GM18505 (cell line): ENCODE results near the gene COX6B2.

Source experiments
- ATAC-seq: cut with Tn5 transposase; IDR thresholded peaks from one replicate; pipeline ENCODE4 v1.9.1; 2021; ENCODE audit not compliant: unreplicated experiment
- POLR2A ChIP-seq: IDR thresholded peaks from 4 replicates; pipeline ENCODE4 v1.6.1; 2011; ENCODE audit warnings: borderline replicate concordance; ENCODE audit not compliant: insufficient read depth, insufficient read length; ENCODE audit errors: extremely low read depth

Gene COX6B2

DNA sequence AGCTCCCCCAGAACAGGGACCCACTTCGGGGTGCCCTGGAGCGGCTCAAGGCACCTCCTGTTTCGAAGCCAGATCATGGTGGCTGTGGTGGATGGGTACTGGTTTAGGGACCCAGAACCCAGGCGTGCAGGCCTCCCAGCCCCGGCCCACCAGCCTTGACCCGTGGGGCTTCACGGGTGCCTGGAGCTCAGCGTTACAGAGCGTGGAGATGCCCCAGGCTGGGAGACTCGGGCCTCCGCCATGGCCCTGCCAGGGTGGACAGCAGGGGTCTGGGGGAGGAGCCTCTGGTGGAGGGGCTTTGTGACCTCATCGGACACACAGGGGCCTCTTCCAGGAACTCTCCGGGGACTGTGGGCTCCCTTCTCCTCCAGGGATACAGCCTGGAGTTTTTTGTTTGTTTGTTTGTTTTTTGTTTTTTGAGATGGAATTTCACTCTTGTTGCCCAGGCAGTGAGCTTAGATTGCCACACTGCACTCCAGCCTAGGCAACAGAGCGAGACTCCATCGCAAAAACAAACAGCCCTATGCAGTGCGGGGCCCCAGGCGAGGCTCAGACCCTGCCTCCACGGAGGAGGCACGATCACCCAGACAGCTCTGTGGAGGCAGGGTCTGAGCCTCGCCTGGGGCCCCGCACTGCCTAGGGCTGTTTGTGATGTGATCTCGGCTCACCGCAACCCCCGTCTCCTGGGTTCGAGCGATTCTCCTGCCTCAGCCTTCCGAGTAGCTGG is 8.6 kb upstream of the COX6B2 start, which contains the start of gene GARIN5B:
Gene GARIN5B (minus strand): TSS at position 271 of the 727 bp plus-strand sequence. CDS start 194 bp downstream, at position 77.
- no peak for ATAC-seq
- no peak for TF ChIP-seq POLR2A

DNA sequence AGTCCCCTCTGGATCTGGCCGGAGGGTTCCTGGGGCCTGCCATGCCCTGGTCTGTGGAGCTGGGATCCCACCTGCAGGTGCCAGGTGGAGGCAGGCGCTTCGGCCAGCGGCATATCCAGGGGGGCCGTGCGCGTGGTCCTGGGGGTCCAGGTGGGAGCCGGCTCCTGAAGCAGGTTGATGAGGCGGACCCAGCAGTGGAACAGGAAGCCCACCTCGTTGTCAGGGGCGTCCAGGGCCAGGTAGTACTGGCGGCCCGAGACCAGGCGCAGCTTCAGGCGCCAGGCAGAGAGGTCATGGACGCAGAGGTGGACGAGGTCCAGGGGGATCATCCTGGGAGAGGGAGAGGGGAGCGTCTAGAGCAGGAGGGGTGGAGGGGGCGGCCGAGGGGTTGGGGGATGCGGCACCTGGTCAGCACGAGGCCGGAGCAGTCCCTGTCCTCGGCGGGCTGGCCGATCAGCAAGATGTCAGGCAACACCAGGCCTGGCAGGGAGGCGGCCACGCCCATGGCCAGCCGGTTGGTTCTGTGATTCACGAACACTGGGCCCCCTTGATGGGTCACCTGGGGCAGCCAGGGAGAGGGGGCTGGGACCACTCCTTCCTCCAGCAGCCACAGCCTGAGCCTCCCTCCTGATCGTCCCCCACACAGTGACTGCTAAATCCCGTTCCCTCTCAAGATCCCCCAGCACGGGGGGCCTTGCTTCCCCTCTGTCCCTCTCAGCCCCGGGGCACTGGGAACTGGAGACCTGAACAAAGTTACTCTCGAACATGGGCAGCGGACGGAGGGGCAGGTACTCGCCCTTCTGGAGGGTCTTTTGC is 7.9 kb upstream of the COX6B2 start:
- no peak for TF ChIP-seq POLR2A
- no peak for ATAC-seq

GRCh38 chr19:55360902-55361301 is 6.4 kb upstream of the COX6B2 start:
- ATAC-seq = no peak
- no peak for TF ChIP-seq POLR2A

GRCh38 chr19:55358943-55359908 is 4.7 kb upstream of the COX6B2 start:
- no peak for TF ChIP-seq POLR2A
- no peak for ATAC-seq

- ATAC-seq = no peak
- TF ChIP-seq POLR2A = no peak
Observed at GRCh38 chr19:55358493-55358892, 4.0 kb upstream of the COX6B2 start.

GRCh38 chr19:55355213-55355821 is 798 bp upstream of the COX6B2 start:
- no peak for ATAC-seq
- TF ChIP-seq POLR2A = no peak

GRCh38 chr19:55353803-55354697 is 469 bp downstream of the COX6B2 start:
- ATAC-seq = no peak
- no peak for TF ChIP-seq POLR2A

GRCh38 chr19:55353356-55353802 is 1.1 kb downstream of the COX6B2 start:
- TF ChIP-seq POLR2A = no peak
- ATAC-seq = no peak

DNA sequence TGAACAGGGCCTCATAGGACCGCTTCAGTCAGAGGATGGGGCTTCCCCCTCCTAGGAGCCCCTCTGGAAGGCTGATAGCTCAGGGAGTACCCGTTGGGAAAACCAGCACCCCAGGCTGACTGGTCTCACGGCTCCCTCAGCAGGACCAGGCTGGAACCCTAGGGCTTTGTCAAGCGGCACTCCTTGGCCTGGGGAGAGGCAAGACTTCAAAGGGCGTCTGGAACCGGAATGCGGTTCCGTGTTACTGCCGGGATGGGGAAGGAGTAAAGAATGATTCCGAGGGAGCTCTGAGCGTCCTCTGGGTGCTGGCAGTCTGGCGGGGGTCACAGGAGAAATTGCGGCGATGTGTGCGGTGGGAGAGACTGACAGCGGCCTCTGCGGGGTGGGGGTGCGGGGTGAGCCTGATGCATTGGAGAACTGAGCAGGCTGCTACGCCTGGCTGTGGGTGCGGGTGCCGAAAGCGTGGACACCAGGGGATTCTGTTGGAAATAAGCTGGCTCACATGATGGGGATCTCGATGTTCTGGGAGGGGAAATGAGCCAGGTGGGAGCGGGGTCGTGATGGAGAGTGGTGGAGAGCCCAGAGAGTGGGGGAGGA is 1.9 kb downstream of the COX6B2 start:
- no peak for ATAC-seq
- TF ChIP-seq POLR2A = no peak

DNA sequence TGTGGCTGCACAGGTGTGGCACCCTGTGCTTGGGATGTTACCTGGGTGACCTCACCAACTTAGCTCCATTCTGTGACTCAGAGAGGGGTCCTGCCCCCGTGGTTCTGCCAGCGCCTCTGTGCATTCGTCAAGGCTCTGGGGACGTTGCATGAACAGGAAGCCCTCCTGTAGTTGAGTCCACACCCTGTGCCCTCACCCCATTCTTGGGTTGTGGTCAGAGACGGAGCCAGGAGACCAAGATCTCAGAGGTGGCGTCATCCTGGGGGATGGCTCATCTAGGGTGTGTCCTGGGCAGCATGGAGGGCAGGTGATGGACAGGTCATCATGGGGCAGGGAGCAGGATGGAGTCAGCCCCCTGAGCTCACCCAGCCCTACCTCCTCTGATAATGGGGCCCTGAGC is 2.5 kb downstream of the COX6B2 start:
- ATAC-seq = no peak
- no peak for TF ChIP-seq POLR2A

DNA sequence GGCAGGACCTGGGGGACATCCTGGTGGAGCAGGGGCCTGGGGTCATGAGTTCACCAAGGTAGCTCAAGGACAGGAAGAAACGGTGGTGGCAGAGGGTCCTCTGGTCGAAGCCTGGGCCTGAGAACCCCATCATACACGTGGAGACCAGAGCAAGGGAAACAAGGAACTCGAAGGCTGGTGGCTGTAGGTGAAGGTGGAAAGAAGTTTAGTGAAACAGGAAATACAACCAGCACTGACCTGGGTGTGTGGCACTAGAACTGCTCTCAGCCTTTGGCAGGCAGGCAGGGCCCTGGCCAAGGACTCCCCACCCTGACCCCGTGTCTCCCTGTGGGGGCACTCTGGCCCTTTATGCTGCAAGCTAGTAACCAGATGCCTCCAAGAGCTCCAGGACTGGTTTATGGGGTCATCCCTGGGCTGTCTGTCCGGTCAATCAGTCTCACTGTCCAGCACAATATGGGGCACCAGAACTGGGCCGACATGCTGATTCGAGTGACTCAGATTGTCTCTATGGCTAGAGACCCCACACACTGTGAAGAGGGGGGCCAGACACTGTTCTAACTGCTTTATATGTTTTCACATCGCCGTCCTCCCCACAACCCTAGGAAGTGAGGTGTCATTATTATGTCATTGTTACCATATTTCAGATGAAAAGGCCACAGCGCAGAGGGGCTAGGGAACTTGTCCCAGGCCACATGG is 3.8 kb downstream of the COX6B2 start:
- TF ChIP-seq POLR2A = no peak
- no peak for ATAC-seq
